HepG2 (cell line): ENCODE measurements around the gene MAJIN. TPM values are rescaled to one million over a fixed set of nuclear protein-coding genes. Genes with fewer than 3 reads are reported as not detected.
A peak's percentile ranks its signal among the peaks of the same experiment; 100 is the strongest.

Experiments
- AKNA ChIP-seq: sonication (generic); formaldehyde crosslinking; IDR thresholded peaks from 2 replicates; pipeline ENCODE4 v1.4.0; 2020; ENCODE audit warnings: missing genetic modification reagents, borderline replicate concordance
- ETV6 ChIP-seq: sonication (generic); formaldehyde crosslinking; conservative IDR thresholded peaks from 2 replicates; pipeline ENCODE4 v1.4.0; 2020; ENCODE audit warnings: missing genetic modification reagents
- FOXM1 ChIP-seq: sonication (generic); formaldehyde crosslinking; IDR thresholded peaks from 2 replicates; pipeline ENCODE4 v1.5.0; 2020; ENCODE audit warnings: missing genetic modification reagents
- ISL2 ChIP-seq: sonication (generic); formaldehyde crosslinking; IDR thresholded peaks from 2 replicates; pipeline ENCODE4 v1.5.0; 2020; ENCODE audit warnings: missing genetic modification reagents
- NFAT5 ChIP-seq: sonication (generic); formaldehyde crosslinking; IDR thresholded peaks from 2 replicates; pipeline ENCODE4 v1.4.0; 2020; ENCODE audit warnings: missing genetic modification reagents
- NFKBIZ ChIP-seq: IDR thresholded peaks from 2 replicates; pipeline ENCODE4 v1.6.1; 2018; ENCODE audit warnings: missing genetic modification reagents, missing compliant biosample characterization
- ONECUT2 ChIP-seq: sonication (generic); formaldehyde crosslinking; IDR thresholded peaks from 2 replicates; pipeline ENCODE4 v1.4.0; 2020; ENCODE audit warnings: missing genetic modification reagents
- SUZ12 ChIP-seq: fragments of 150-350 bp; IDR thresholded peaks from 2 replicates; pipeline ENCODE4 v1.6.1; 2014; ENCODE audit warnings: low read depth, low read length
- SYNCRIP ChIP-seq: fragments of 200-400 bp; formaldehyde crosslinking; IDR thresholded peaks from 2 replicates; pipeline ENCODE4 v1.6.1; 2018; ENCODE audit warnings: mild to moderate bottlenecking, low read depth, low read length; ENCODE audit not compliant: insufficient read depth
- TEAD2 ChIP-seq: sonication (generic); formaldehyde crosslinking; IDR thresholded peaks from 2 replicates; pipeline ENCODE4 v1.9.0; 2021; ENCODE audit warnings: missing genetic modification reagents
- ZBTB14 ChIP-seq: sonication (generic); formaldehyde crosslinking; IDR thresholded peaks from 2 replicates; pipeline ENCODE4 v1.4.0; 2020; ENCODE audit warnings: missing genetic modification reagents
- ZFP91 ChIP-seq: sonication (generic); formaldehyde crosslinking; IDR thresholded peaks from 2 replicates; pipeline ENCODE4 v1.9.0; 2022; ENCODE audit warnings: missing genetic modification reagents, mild to moderate bottlenecking, borderline replicate concordance
- ZNF180 ChIP-seq: sonication (generic); formaldehyde crosslinking; IDR thresholded peaks from 2 replicates; pipeline ENCODE4 v1.4.0; 2020; ENCODE audit warnings: low read depth, missing genetic modification reagents, borderline replicate concordance
- ZNF234 ChIP-seq: sonication (generic); formaldehyde crosslinking; conservative IDR thresholded peaks from 2 replicates; pipeline ENCODE4 v1.5.1; 2020; ENCODE audit warnings: mild to moderate bottlenecking, missing genetic modification reagents
- ZNF256 ChIP-seq: sonication (generic); formaldehyde crosslinking; conservative IDR thresholded peaks from 2 replicates; pipeline ENCODE4 v1.4.0; 2020; ENCODE audit warnings: missing genetic modification reagents
- ZNF7 ChIP-seq: IDR thresholded peaks from 2 replicates; pipeline ENCODE4 v1.6.1; 2016; ENCODE audit warnings: missing biosample characterization, missing genetic modification reagents
- ZNF772 ChIP-seq: sonication (generic); formaldehyde crosslinking; IDR thresholded peaks from 2 replicates; pipeline ENCODE4 v1.5.0; 2020; ENCODE audit warnings: mild to moderate bottlenecking, missing genetic modification reagents
- polyA plus RNA-seq, 8 experiments: library from polyadenylated mRNA; depleted of rRNA in 3 of 8; stranded (reverse) in 7 of 8; unstranded in 1 of 8; fragments of >200 nt; fragmentation: Illumina TruSeq in 4 of 8; extraction: Trizol in 4 of 8; gene quantifications; 2 replicates each; pipeline versions ENCODE4 v1.2.1 to v1.2.3, GENCODE V29; 2011 to 2016; ENCODE audit warnings: low read depth in 4 of 8, missing spikeins in 1 of 8, mixed read lengths in 1 of 8; ENCODE audit not compliant: insufficient read depth in 1 of 8
- total RNA-seq, 5 experiments: library from RNA; depleted of rRNA; stranded (reverse); fragments of >200 nt; fragmentation: Illumina TruSeq; extraction: Trizol; gene quantifications; 2 replicates each; pipeline ENCODE4 v1.2.3, GENCODE V29; 2016; ENCODE audit warnings: low read depth in 1 of 5

The MAJIN gene
- total and polyA plus RNA-seq, 2 of the 13 experiments (the other 11 are each of a cell fraction or from before 2014, with no cell fraction given): not detected

- TF ChIP-seq NFAT5 (CRISPR knock-in tag) (no peak), ZNF180 (no peak), ZNF7 (CRISPR knock-in tag) (no peak), ZBTB14 (CRISPR knock-in tag) (no peak), AKNA (CRISPR knock-in tag) (no peak), SYNCRIP (no peak), SUZ12 (no peak), FOXM1 (no peak), ZNF234 (CRISPR knock-in tag) (no peak), ISL2 (no peak), ZNF256 (CRISPR knock-in tag) (no peak), ONECUT2 (CRISPR knock-in tag) (no peak), ETV6 (CRISPR knock-in tag) (no peak), ZFP91 (CRISPR knock-in tag) (peak; percentile 53; the same call in 1 of the 2 replicates), TEAD2 (CRISPR knock-in tag) (no peak), NFKBIZ (no peak), ZNF772 (CRISPR knock-in tag) (no peak)
Measured at GRCh38 chr11:64934682-64935358, 37.1 kb downstream of the MAJIN start (continued).
